ENCODE results near the gene C16orf78. TPM values are rescaled to one million over a fixed set of nuclear protein-coding genes. Genes with fewer than 3 reads are reported as not detected.
"Not testable (repeated sequence)": the region's sequence is repeated elsewhere in the genome, so short reads cannot be mapped to it uniquely, and the experiment has no call there.

The C16orf78 gene
- total RNA-seq, 1 donor from 2014 or later, result not detected

DNA sequence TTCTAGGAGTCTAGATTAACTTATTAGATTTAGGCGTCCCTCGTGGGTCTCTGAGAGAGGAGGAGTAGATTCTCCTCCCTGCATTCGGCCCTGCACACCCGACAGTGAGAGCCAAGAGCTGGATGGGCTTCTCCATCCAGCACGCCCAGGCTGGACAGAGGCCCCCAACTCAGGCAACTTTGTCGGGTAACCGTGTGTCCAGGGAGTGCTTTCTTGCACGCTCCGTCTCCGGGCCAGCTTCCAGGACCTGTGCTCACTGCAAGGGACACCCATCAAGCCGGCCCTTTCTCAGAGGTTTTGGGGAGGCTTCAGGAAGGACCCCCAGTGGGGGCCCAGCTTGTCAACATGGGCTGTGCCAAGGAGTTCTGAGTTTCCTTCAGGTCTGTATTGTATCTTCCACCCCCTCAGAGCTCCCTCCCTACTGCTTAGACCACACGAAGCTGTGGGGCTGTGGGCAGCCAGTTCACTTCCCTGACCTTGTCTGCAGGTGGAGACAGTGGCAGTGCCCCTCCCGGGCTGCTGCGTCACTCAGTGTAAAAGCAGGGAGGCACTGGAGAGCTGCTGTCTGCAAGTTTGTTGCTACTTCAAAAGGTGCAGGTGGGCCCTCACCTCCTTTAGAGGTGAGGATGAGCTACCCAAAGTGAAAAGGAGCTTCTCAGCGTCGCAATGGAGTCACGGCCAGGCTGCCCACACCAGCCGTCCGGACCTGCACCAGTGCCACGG is 24.0 kb upstream of the C16orf78 start:
- no peak for DNase-seq (ENCODE audit: low read depth in 2 of 2)

DNA sequence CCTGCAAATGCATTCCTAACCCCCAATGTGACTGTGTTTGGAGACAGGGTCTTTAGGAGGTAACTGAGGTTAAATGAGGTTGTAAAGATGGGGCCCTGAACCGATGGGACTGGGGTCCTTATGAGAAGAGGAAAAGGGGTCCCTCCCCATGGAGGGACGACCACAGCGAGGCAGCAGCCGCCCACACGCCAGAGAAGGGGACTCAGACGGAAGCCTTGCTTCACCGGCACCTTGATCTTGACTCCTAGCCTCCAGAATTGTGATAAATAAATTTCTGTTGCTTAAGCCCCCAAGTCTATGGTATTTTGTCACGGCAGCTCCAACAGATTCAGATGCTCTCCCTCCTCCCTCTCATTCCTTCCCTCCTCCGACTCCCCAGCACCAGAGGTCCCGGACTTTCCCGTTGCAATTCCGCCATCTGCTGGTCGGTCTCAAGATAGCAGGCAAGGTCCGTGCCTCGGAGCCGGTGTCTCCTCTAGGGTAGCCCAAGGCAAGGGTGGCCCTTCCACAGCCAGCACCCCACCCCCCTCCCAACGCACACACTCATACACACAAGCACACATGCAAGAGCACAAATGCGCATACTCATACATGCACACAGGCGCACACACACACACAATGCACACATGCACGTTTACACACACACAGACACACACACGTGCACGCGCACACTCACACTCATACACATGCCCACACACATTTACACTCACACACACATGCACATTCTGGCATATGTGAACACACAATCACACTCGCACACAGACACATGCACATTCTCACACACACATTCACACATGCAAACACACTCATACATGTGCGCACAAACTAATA is 23.1 kb upstream of the C16orf78 start:
- peak; percentile 11 to 37 for DNase-seq (ENCODE audit: low read depth in 2 of 2)

DNA sequence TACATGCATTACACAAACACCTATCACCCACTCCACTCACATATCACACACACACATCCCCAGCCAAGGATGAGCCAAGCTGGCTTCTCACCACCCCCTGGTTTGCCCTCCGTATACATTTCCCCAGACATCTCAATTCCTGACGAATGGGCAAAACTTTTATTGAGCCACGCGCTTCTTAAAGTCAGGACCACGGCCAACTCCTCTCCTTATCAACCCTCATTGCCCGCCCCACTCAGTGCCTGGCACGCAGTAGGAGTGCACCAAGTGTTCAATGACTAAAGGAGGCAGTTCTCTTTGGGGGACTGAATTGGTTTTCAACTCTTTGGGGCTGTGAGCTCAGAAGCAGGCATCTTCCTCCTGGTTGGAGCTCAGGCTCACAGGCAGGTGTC is 22.5 kb upstream of the C16orf78 start:
- DNase-seq (ENCODE audit: low read depth in 2 of 2), result no peak

DNA sequence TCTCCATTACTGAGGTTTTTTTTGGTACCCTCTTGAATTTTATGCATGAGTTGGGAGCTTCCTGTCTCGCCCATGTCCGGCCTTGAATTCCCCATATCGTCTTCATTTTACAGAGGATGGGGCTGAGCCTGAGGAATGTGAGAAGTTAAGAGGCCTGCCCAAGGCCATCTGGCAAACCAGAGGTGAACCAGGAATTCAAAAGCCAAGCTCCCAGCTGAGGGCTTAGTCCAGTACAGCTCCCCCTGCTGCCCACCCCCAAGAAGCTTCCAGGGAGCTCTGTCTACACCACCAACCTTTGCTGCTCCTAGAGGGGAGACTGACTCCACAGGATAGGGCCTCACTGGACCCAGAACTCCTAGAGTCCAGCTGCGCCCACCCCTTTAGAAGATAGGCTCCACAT is 20.7 kb upstream of the C16orf78 start:
- DNase-seq (ENCODE audit: low read depth in 2 of 2), result peak in 1 of 2 donors; percentile 11

- no peak for DNase-seq (ENCODE audit: low read depth in 2 of 2)
Measured at GRCh38 chr16:49353680-49354079, 19.9 kb upstream of the C16orf78 start.

- DNase-seq (ENCODE audit: low read depth in 2 of 2), result no peak
Measured at GRCh38 chr16:49354101-49354500, 19.5 kb upstream of the C16orf78 start.

- DNase-seq (ENCODE audit: low read depth in 2 of 2), result no peak
Measured at GRCh38 chr16:49354991-49355390, 18.6 kb upstream of the C16orf78 start.

DNA sequence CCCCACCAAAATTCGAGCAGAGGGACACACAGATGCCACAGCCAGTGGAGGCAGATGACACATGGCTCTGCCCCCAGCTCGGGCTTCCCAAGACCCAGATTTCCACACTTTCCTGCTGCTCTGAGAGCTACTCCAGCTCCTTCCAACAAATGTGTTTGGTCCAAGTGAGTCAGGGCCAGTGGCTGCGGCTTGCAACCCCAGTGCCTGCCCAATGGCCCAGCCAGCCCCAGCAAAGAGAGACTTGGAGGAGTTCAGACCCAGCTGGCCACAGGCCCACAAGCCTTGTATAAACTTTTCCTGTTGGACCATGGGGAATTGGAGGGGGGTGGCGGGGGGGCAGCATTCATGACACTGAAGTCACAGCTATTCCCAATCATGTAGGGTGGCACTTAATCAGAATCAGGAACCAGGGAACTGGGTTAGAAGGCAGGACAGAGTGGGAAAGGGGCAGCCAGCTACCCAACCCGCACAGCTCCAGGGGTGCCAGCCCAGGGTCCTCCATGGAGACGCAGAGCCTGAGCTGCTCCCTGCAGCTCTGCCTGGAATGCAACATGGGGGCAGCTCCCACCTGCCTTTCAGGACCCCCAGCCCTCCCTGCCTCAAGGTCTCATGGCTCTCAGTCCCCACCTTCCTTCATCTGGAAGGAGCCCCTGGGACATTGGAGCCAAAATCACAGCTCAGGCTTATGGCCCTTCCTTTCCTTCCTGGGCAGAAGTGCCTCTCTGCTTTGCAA is 17.5 kb upstream of the C16orf78 start:
- DNase-seq (ENCODE audit: low read depth in 2 of 2), result no peak

GRCh38 chr16:49356728-49357488 is 16.7 kb upstream of the C16orf78 start:
- no peak for DNase-seq (ENCODE audit: low read depth in 2 of 2)

DNA sequence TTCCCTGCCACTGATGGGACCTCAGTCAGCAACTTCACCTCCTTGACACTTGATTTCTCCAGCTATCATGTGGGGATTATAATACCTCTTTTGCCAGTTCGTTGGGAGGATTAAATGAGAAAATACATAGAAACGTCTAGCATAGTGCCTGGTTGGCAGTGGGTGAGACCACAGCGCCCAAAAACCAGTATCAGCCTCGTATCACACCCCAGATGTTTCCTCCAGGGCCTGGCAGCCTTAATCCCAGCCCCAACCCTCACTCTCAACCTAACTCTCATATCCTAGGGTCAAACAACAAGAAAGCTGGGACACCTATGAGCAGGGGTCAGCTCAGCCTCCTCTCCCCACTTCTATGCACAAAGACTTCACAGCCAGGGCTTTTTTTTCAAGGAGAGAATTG is 14.0 kb upstream of the C16orf78 start:
- no peak for DNase-seq (ENCODE audit: low read depth in 2 of 2)

DNA sequence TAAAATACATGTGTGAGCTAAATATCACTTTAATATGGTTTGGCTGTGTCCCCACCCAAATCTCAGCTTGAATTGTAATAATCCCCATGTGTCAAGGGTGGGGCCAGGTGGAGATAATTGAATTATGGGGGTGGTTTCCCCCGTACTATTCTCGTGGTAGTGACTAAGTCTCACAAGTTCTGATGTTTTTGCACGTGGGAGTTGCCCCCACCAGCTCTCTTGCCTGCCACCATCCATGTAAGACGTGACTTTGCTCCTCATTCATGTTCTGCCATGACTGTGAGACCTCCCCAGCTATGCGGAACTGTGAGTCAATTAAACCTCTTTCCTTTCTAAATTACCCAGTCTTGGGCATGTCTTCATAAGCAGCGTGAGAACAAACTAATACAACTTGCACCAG is 11.9 kb upstream of the C16orf78 start:
- DNase-seq (ENCODE audit: low read depth in 2 of 2), result not testable (repeated sequence)

DNA sequence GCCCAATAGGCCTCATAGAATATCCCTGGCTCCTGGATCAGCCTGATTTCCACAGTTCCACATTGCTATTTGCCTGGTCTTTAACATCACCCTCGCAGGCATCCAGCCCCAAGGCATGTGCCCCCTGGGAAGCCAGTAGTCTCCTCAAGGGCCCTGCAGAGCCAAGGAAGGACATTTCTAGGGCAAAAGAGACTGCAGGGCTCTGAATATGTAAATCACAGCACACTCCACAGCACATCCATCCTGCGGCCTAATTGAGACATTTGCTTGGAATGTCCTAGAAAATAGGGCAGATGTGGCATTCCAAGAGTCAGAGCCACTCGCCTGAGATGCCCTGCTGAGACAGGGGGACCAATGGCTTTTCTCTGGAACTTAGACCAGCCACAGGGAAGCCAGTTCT is 11.4 kb upstream of the C16orf78 start:
- no peak for DNase-seq (ENCODE audit: low read depth in 2 of 2)

- DNase-seq (ENCODE audit: low read depth in 2 of 2), result no peak
Measured at GRCh38 chr16:49365711-49366509, 7.7 kb upstream of the C16orf78 start.

DNA sequence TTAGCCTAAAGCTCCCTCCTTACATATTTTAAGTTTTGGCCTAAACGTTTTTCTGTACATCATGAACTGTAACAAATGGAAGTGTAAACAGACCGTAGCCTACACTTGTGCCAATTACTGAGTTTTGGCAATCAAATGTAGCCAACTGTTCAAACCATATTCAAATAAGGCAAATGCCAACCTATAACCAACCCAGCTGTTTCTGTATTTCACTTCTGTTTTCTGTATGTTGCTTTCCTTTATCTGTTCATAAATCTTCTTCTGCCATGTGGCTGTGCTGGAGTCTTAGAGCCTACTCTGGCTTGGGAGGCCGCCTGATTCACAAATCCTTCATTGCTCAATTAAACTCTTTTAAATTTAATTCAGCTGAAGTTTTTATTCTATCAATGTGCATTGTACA is 6.9 kb upstream of the C16orf78 start:
- no peak for DNase-seq (ENCODE audit: low read depth in 2 of 2)

DNA sequence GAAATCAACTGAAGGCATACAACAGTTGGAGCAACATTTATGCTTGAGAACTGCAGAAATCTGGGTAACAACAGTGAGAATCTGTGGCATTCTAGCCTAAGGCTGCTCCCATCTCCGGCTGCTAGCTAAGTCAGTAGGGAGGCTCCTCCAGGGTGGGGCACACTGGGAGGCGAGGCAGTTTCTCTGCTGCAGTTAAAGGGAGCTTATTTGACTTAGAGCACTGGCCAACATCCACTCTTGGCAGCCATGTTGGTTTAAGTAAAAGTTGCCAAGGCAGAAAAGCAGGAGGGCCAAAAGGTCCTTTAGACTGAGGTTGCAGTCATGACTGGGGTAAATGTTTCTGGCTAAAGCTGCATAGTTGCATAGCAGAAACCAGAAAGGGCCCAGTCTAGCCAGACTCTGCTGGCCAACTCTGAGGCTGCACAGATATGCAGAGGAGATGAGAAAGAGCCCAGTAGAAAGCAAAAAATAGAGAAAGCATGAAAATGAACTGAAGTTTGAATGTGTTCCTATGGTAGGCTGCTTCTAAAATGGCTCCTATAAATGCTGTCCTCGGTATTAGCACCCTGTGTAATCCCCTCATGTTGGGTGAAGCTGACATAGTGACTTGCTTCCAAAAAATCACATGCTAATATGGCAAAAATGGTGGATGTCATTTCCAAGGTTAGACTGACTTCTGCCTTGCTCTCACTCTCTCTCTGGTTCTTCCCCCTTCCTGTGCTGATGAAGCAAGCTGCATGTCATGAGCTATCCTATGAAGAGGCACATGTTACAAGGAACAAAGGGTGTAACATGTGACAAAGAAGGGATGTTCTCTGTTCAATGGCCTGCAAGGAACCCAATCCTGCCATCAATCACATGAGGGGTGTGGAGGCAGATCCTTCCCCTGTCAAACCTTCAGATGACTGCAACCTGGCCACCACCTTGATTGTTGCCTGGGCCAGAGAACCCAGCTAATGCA is 3.7 kb upstream of the C16orf78 start:
- no peak for DNase-seq (ENCODE audit: low read depth in 2 of 2)

GRCh38 chr16:49376206-49376605 is 2.6 kb downstream of the C16orf78 start:
- no peak for DNase-seq (ENCODE audit: low read depth in 2 of 2)

GRCh38 chr16:49377196-49377755 is 3.7 kb downstream of the C16orf78 start:
- no peak for DNase-seq (ENCODE audit: low read depth in 2 of 2)

DNA sequence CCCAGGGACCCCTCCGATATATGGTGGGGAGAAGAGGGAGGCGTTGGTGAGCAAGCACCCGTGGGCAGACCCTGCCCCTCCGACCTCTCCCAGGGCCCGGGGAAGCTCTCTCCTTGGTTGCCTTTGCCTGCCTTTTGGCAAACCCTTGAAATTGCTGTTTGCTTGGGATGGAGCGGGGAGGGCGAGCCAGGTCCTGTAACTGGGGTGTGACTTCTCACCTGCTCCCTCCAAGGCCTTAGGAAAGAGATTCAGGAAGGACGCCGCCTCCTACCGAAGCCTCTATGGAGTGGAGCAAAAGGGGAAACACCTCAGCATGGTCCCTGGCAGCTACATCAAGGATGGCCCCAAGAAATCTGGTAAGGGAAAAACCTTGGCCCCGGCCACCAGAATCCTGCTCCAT is 4.6 kb downstream of the C16orf78 start:
- DNase-seq (ENCODE audit: low read depth in 2 of 2), result no peak

GRCh38 chr16:49378816-49379215 is 5.2 kb downstream of the C16orf78 start:
- no peak for DNase-seq (ENCODE audit: low read depth in 2 of 2)
